HEK293 (cell line): ENCODE measurements around the gene SYNJ1.

Experiments used
- CTCF ChIP-seq: fragments of 450-650 bp; formaldehyde crosslinking; IDR thresholded peaks from 2 replicates; pipeline ENCODE4 v1.5.1; 2016; ENCODE audit warnings: missing biosample characterization, missing genetic modification characterization
- PATZ1 ChIP-seq: fragments of 450-650 bp; formaldehyde crosslinking; IDR thresholded peaks from 2 replicates; pipeline ENCODE4 v1.5.1; 2016; ENCODE audit warnings: missing biosample characterization, missing genetic modification characterization
- PBX3 ChIP-seq: sonication (generic); formaldehyde crosslinking; IDR thresholded peaks from 2 replicates; pipeline ENCODE4 v1.8.1; 2022; ENCODE audit warnings: mild to moderate bottlenecking, moderate library complexity, missing genetic modification reagents
- SETDB1 ChIP-seq: IDR thresholded peaks from one replicate; pipeline ENCODE4 v1.6.1; 2017; ENCODE audit warnings: mild to moderate bottlenecking, low read length, moderate library complexity, mixed read lengths; ENCODE audit not compliant: insufficient read length
- SP2 ChIP-seq: fragments of 450-650 bp; formaldehyde crosslinking; IDR thresholded peaks from 2 replicates; pipeline ENCODE4 v1.5.1; 2016; ENCODE audit warnings: missing biosample characterization, missing genetic modification characterization
- WT1 ChIP-seq: fragments of 450-650 bp; formaldehyde crosslinking; IDR thresholded peaks from 2 replicates; pipeline ENCODE4 v1.5.1; 2016; ENCODE audit warnings: missing biosample characterization, missing genetic modification characterization
- ZBTB1 ChIP-seq: fragments of 450-650 bp; formaldehyde crosslinking; IDR thresholded peaks from 2 replicates; pipeline ENCODE4 v1.5.1; 2016; ENCODE audit warnings: missing biosample characterization, missing genetic modification characterization
- ZNF266 ChIP-seq: fragments of 450-650 bp; formaldehyde crosslinking; IDR thresholded peaks from 2 replicates; pipeline ENCODE4 v1.5.1; 2016; ENCODE audit warnings: missing biosample characterization, missing genetic modification characterization, low read depth
- ZNF510 ChIP-seq: fragments of 450-650 bp; formaldehyde crosslinking; IDR thresholded peaks from 2 replicates; pipeline ENCODE4 v1.5.1; 2018; ENCODE audit warnings: mild to moderate bottlenecking, missing genetic modification characterization, missing biosample characterization; ENCODE audit not compliant: insufficient replicate concordance
- ZNF558 ChIP-seq: fragments of 450-650 bp; formaldehyde crosslinking; IDR thresholded peaks from 2 replicates; pipeline ENCODE4 v1.5.1; 2016; ENCODE audit warnings: missing biosample characterization, missing genetic modification characterization
- ZNF776 ChIP-seq: fragments of 450-650 bp; formaldehyde crosslinking; IDR thresholded peaks from 2 replicates; pipeline ENCODE4 v1.5.0; 2017; ENCODE audit warnings: missing biosample characterization, missing genetic modification characterization, borderline replicate concordance
- ZNF777 ChIP-seq: fragments of 450-650 bp; formaldehyde crosslinking; IDR thresholded peaks from 2 replicates; pipeline ENCODE4 v1.5.1; 2017; ENCODE audit warnings: missing biosample characterization, missing genetic modification characterization, borderline replicate concordance
- ZSCAN23 ChIP-seq: fragments of 450-650 bp; formaldehyde crosslinking; IDR thresholded peaks from 2 replicates; pipeline ENCODE4 v1.5.1; 2016; ENCODE audit warnings: missing biosample characterization, missing genetic modification characterization

- TF ChIP-seq SETDB1 (no peak), CTCF (tag by site-specific recombination) (no peak), ZNF510 (tag by site-specific recombination) (no peak), PATZ1 (no peak), ZSCAN23 (tag by site-specific recombination) (no peak), WT1 (no peak), ZBTB1 (no peak), SP2 (tag by site-specific recombination) (no peak), PBX3 (CRISPR knock-in tag) (no peak), ZNF777 (no peak), ZNF776 (no peak), ZNF558 (tag by site-specific recombination) (no peak), ZNF266 (no peak)
Measured at GRCh38 chr21:32719085-32719484, 8.7 kb downstream of the SYNJ1 start.
